Stimulated activated CD8-positive, alpha-beta memory T cell treated with anti-CD3 and anti-CD28 coated beads, Interleukin-2, amount 100 ng/mL, for 48 hours (primary cell): ENCODE data around the gene SLC46A2.

Experiments used
- DNase-seq, 2 donors: peaks; one replicate each; pipeline ENCODE4 v3.0.0-alpha.2; 2020; ENCODE audit warnings: low read depth in 2 of 2

SLC46A2 gene

GRCh38 chr9:112886351-112886750 lies 4.3 kb downstream of the SLC46A2 start:
- no peak for DNase-seq

- DNase-seq: no peak
Measured at GRCh38 chr9:112885324-112885723, 5.4 kb downstream of the SLC46A2 start.

DNA sequence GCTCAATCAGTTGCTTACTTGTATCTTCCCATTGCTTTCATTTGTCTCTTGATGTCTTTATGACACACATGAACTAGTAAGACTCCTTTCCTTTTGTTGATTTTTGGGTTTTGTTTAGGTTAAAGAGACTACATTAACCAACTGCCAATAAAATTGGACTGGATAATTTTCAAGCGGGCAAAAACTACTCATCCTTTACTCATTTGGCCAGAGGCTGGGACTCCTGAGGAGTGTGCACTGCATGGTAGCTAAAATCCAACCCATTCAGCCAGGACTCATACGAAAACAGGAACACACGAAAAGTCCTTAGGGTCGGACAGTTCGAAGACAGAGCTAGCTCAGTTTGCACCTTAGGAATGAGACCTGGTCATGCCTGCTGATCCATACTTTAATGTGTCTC lies 6.0 kb downstream of the SLC46A2 start:
- no peak for DNase-seq

DNA sequence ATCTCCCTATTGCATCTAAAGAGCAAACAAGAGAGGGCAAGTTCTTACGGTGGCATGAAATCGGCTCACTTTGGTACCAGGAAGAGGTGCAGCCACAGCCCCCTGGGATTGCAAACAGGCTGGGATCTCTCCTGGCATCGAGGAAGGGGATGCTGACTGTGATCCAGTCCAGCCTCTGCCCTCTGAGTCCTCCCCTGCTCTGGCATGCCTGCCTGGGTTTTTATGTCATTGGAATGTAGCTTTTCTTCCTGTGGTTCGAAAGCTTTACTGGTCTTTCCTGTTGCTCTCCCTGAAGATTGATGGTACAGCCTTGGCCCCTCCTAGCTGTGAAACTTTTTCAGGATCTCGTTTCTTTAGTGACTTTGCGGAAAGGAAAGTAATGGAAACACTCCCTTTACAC lies 6.6 kb downstream of the SLC46A2 start:
- DNase-seq: no peak

DNA sequence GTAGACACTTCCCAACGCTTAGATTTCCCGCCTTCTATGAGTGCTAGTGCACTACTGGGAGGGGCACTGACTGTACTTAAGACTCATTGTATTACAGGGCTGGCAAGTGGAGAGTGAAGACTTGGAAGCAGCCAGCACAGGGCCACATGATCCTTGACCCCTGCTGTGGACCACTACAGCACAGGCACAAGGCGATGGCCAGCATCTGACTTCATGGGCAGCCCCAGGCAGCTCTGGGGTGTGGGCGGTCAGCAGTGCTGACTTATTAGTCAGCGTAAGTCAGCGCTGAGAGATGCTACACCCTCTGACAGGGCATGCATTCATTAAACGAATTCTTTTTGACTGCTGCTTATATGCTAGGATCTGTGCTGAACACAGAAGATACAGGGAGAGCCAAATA lies 9.3 kb downstream of the SLC46A2 start:
- DNase-seq: no peak

- no peak for DNase-seq
Measured at GRCh38 chr9:112880650-112881049, 10.0 kb downstream of the SLC46A2 start.

DNA sequence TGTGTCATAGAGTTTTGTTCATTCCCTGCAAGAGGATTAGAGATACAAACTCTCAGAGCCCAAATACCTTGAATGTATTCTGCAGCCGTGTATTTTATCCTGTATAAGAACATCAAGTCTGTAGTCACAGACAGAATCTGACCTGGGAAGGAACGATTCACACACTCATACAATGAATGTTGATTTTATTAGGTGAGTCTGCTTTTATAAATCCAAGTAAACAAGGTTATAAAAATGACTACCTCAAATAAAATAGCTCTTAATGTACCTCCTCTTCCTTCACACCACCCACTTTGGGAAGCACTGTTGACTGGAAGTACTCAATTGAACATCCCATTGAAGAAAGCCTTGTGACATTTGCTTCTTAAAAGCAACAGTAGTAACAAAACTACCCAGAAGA lies 11.9 kb downstream of the SLC46A2 start:
- no peak for DNase-seq

DNA sequence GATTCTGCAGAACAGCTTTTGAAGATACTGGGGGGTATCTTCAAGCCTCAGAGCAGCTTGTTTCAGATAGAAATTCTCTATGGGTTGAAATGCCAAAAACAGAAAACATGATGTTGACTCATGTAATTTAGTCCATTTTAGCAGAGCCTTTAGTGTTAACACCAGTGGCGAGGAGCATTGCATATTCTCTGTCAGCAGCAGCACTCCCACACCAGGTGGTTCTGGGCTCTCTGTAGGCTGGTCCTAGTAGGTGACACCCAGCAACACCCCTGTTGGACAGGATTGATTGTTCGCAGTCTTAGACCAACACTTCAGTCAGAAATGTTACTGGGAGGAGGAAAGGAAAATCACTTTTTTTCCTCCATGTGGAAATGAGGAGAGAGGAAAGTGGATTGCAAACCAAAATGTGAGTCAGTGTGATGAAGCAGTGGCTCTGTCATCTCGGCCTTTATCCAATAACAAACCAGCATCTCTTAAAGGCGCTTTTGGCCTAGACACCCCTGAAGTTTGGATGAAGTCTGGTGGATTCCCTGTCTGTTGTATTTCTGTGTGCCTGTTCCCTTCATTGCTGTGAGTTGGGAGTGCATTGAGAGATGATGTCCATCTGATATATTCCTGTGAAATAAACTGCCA lies 16.8 kb downstream of the SLC46A2 start:
- no peak for DNase-seq

DNA sequence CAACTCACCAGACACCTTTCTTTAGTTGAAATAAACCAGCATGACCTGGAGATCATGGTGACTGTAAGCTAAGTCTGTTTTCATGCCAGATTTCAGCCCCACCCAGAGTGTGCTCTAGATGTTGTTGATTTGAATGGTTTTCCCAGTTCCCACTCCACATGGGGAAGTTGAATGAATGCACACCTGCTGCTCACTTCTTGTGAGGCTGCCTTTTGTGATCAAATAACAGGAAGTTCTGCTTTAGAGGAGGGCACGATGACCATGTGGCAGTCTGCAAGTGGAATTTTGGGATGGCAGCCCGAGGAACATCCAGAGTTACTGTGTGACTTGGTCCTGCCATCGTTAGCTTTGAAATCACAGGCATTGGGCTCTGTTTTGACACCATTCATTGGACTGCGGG lies 18.7 kb downstream of the SLC46A2 start:
- DNase-seq: no peak

GRCh38 chr9:112870556-112870955 lies 20.1 kb downstream of the SLC46A2 start:
- no peak for DNase-seq

- DNase-seq: no peak
Measured at GRCh38 chr9:112869917-112870316, 20.8 kb downstream of the SLC46A2 start.

GRCh38 chr9:112869041-112869529 lies 21.6 kb downstream of the SLC46A2 start:
- no peak for DNase-seq

GRCh38 chr9:112868461-112868860 lies 22.2 kb downstream of the SLC46A2 start:
- no peak for DNase-seq

GRCh38 chr9:112867275-112867991 lies 23.2 kb downstream of the SLC46A2 start:
- peak in 1 of 2 donors; percentile 4 for DNase-seq

DNA sequence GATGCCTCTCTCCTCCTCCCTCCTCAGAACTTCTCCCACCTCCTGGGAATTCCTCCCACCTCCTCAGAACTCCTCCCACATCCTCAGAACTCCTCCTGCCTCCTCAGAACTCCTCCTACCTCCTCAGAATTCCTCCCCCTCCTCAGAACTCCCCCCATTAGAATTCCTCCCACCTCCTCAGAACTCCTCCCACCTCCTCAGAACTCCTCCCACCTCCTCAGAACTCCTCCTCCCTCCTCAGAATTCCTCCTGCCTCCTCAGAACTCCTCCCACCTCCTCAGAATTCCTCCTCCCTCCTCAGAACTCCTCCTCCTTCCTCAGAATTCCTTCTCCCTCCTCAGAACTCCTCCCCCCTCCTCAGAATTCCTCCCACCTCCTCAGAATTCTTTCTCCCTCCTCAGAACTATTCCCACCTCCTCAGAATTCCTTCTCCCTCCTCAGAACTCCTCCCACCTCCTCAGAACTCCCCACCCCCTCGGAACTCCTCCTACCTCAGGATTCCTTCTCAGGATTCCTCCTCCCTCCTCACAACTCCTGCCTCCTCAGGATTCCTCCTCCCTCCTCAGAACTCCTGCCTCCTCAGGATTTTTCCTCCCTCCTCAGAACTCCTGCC lies 23.9 kb downstream of the SLC46A2 start:
- DNase-seq: no peak

GRCh38 chr9:112864982-112865381 lies 25.7 kb downstream of the SLC46A2 start:
- DNase-seq: no peak

DNA sequence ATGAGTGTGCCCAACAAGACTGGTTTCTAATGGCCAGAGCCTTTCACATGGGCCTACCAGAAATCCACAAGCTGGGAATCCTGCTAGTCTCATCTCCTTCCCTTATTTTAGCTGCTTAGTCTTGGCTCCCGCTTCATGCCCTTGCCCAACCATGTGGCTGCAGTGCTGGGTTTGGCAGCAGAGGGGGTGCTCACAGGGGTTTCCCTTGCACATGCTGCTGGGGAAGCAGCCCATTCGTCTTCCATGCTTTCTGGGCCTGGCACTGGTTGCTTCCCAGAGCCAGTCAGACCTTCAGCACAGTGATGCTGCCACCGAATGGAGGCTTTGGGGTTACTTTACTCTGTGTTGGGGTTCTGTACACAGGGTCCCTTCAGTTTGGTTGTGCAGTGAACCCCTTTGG lies 26.3 kb downstream of the SLC46A2 start:
- no peak for DNase-seq

- no peak for DNase-seq
Measured at GRCh38 chr9:112863746-112864145, 26.9 kb downstream of the SLC46A2 start.

DNA sequence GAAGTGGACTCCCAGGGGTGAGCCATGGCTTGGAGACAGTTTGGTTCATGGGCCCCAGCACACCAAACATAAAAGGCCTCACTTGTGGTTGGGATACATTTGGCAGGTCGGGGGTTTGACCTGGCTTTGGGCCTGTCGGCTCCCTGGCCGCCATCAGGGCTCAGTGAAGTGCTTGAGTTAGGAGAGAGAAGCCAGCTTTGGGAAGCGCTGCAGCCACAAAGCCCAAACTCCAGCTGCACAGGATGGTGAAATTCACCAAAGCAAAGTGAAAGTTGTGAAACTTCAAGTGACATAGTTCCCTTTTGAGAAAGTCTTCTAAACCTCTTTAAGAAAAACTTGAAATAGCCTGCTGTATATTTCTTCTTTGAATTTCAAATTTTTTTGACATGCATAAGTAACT lies 27.5 kb downstream of the SLC46A2 start:
- no peak for DNase-seq

- no peak for DNase-seq
Measured at GRCh38 chr9:112861638-112862555, 28.8 kb downstream of the SLC46A2 start.

GRCh38 chr9:112861155-112861554 lies 29.5 kb downstream of the SLC46A2 start:
- DNase-seq: no peak

DNA sequence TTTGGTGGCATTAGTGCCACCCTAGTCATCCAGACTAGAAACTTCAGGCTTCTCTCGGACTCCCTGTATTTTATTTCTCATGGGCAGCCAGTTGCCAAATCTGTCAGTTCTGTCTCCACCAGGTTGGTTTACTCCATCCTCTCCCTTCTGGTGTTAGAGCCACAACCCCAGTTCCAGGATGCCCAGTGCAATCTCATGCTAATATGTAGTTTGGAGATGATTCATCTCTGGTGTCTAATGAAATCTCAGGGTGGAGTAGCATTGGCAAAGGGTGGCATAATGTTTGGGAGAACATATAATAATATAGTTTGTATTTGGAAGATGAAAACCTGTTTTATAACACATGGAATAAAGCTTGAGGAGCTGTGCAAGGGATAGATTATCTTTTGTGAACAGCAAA lies 30.2 kb downstream of the SLC46A2 start:
- no peak for DNase-seq
